K562 (cell line): ENCODE results near the gene AMT. TPM values are rescaled to one million over a fixed set of nuclear protein-coding genes. Genes with fewer than 3 reads are reported as not detected.

Experiments
- ATF1 ChIP-seq, 2 experiments: fragments of 450-650 bp in 1 of 2; IDR thresholded peaks; 2 replicates each; pipeline ENCODE4 v1.6.1; 2016; ENCODE audit warnings: missing compliant biosample characterization in 1 of 2, missing genetic modification characterization in 1 of 2
- CEBPG ChIP-seq, 3 experiments: fragments of 200-800 bp in 1 of 3; sonication (Bioruptor generic) in 1 of 3; sonication (generic) in 1 of 3; formaldehyde crosslinking in 1 of 3; IDR thresholded peaks in 2 of 3; conservative IDR thresholded peaks in 1 of 3; 2 replicates each; pipeline versions ENCODE4 v1.6.1 to v1.8.0; 2016 to 2022; ENCODE audit warnings: missing compliant biosample characterization in 2 of 3, missing genetic modification characterization in 2 of 3, mild to moderate bottlenecking in 1 of 3, missing genetic modification reagents in 1 of 3
- CLOCK ChIP-seq: fragments of 250-450 bp; sonication (Bioruptor Pico); IDR thresholded peaks from 2 replicates; pipeline ENCODE4 v1.4.0; 2020; ENCODE audit warnings: mild to moderate bottlenecking, moderate library complexity, borderline replicate concordance
- HDAC1 ChIP-seq, 2 experiments: fragments of 450-650 bp; IDR thresholded peaks; 2 replicates each; pipeline ENCODE4 v1.6.1; 2016 to 2017; ENCODE audit warnings: inconsistent platforms in 1 of 2, mild to moderate bottlenecking in 1 of 2, moderate library complexity in 1 of 2
- HNRNPK ChIP-seq: fragments of 200-400 bp; formaldehyde crosslinking; IDR thresholded peaks from one replicate; pipeline ENCODE4 v1.6.1; 2018; ENCODE audit warnings: mild to moderate bottlenecking, low read depth, low read length; ENCODE audit not compliant: poor library complexity, severe bottlenecking
- NCOA4 ChIP-seq: fragments of 450-650 bp; IDR thresholded peaks from 2 replicates; pipeline ENCODE4 v1.6.1; 2018; ENCODE audit warnings: mild to moderate bottlenecking; ENCODE audit not compliant: partially characterized antibody
- POLR2A ChIP-seq: fragments of 450-650 bp; conservative IDR thresholded peaks from 2 replicates; pipeline ENCODE4 v1.6.1; 2016
- POU5F1 ChIP-seq: fragments of 150-350 bp; IDR thresholded peaks from 2 replicates; pipeline ENCODE4 v1.6.1; 2014; ENCODE audit warnings: borderline replicate concordance, low read length, low read depth, mild to moderate bottlenecking; ENCODE audit not compliant: partially characterized antibody
- RBBP5 ChIP-seq: fragments of 200-600 bp; sonication (generic); IDR thresholded peaks from 2 replicates; pipeline ENCODE4 v1.6.1; 2012; ENCODE audit warnings: borderline replicate concordance, mild to moderate bottlenecking, low read length, control low read depth, inconsistent platforms; ENCODE audit not compliant: insufficient read depth, poor library complexity, severe bottlenecking
- XRCC3 ChIP-seq: fragments of 450-650 bp; IDR thresholded peaks from 2 replicates; pipeline ENCODE4 v1.6.1; 2017; ENCODE audit warnings: mild to moderate bottlenecking, moderate library complexity
- ZBTB5 ChIP-seq: fragments of 450-650 bp; IDR thresholded peaks from 2 replicates; pipeline ENCODE4 v1.6.1; 2017; ENCODE audit warnings: antibody characterized with exemption
- ZNF354B ChIP-seq: fragments of 250-450 bp; sonication (Bioruptor Pico); IDR thresholded peaks from 2 replicates; pipeline ENCODE4 v1.4.0; 2020
- ZNF589 ChIP-seq: fragments of 200-800 bp; sonication (Bioruptor generic); IDR thresholded peaks from 2 replicates; pipeline ENCODE4 v1.6.1; 2016; ENCODE audit warnings: low read depth, missing genetic modification characterization, missing compliant biosample characterization
- ZNF76 ChIP-seq: fragments of 250-450 bp; sonication (Bioruptor Pico); IDR thresholded peaks from 2 replicates; pipeline ENCODE4 v1.4.0; 2020; ENCODE audit warnings: mild to moderate bottlenecking, moderate library complexity, borderline replicate concordance
- polyA plus RNA-seq, 8 experiments: library from polyadenylated mRNA; depleted of rRNA in 4 of 8; stranded (reverse) in 5 of 8; unstranded in 3 of 8; fragments of >200 nt; fragmentation: Nextera tagmentation in 2 of 8; fragmentation: Illumina TruSeq in 1 of 8; extraction: Ambion mirVana in 2 of 8; extraction: Trizol in 1 of 8; gene quantifications; 2 replicates each; pipeline versions ENCODE4 v1.2.1 to v1.2.3, GENCODE V29; 2011 to 2014; ENCODE audit warnings: inconsistent platforms in 1 of 8, missing spikeins in 1 of 8
- total RNA-seq, 7 experiments: library from RNA; depleted of rRNA in 6 of 7; stranded (reverse); fragments of >200 nt in 6 of 7; fragmentation: Illumina TruSeq in 2 of 7; extraction: Trizol in 2 of 7; gene quantifications; 2 replicates each; pipeline versions ENCODE4 v1.2.1 to v1.2.3, GENCODE V29; 2011 to 2021; ENCODE audit warnings: low replicate concordance in 1 of 7
- TF ChIP-seq, protein P1 (sequence below): sonication (generic); formaldehyde crosslinking; IDR thresholded peaks from 2 replicates; pipeline ENCODE4 v1.8.0; 2022; ENCODE audit warnings: mild to moderate bottlenecking, low read depth, missing genetic modification reagents
- TF ChIP-seq, protein P2 (sequence below), 2 experiments: fragments of 450-650 bp; IDR thresholded peaks; 2 replicates each; pipeline ENCODE4 v1.6.1; 2018; ENCODE audit warnings: mild to moderate bottlenecking in 2 of 2, low read depth in 1 of 2; ENCODE audit not compliant: partially characterized antibody in 2 of 2

Gene AMT
- total and polyA plus RNA-seq, 9 of the 15 experiments (the other 6 are each of a cell fraction or from before 2014, with no cell fraction given) = 0.14 to 2.1 (median 0.52) TPM

DNA sequence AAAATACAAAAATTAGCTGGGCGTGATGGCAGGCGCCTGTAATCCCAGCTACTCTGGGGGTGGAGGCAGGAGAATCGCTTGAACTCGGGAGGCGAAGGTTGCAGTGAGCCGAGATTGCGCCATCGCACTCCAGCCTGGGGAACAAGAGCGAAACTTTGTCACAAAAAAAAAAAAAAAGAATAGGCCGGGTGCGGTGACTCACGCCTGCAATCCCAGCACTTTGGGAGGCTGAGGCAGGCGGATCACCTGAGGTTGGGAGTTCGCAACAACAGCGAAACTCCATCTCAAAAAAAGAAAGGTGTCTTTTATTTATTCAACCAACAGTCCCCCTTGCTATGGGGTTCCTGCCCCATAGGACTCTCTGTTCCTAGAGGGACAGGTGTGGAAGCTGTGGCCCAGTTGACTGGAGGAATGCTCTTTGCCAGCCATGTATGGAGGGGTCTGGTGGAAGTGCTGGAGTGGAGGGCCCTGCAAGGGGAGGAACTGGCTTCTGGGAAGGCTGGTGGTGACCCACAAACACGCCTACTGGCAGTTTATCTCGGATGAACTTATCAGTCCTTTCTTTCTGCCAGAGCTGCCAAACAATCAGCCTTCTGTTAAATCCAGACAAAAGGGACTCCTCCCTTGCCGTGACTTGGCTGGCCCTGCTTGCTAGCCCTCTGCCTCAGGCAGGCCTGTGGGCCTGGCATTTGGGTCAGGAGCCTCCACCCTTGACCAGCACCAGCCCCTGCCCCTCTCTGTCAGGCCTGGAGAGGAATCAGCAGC lies 43.2 kb upstream of the AMT start (continued):
- TF ChIP-seq ZBTB5 (no peak), POLR2A (no peak), ZNF76 (CRISPR knock-in tag) (no peak), HNRNPK (no peak), XRCC3 (no peak), POU5F1 (no peak), RBBP5 (no peak), CEBPG (CRISPR knock-in tag; IDR thresholded peaks at IDR 0.05) (peak; percentile 84), CEBPG (tag; conservative IDR thresholded peaks at IDR 0.05 in 1 of 2, IDR thresholded peaks at IDR 0.05 in 1 of 2) (peak; percentile 92 to 94), ZNF589 (CRISPR knock-in tag) (no peak), ZNF354B (CRISPR knock-in tag) (no peak), HDAC1 (IDR thresholded peaks at IDR 0.05) (no peak), CLOCK (CRISPR knock-in tag) (no peak), ATF1 (CRISPR knock-in tag; IDR thresholded peaks at IDR 0.05) (no peak), ATF1 (tag; IDR thresholded peaks at IDR 0.05) (no peak), NCOA4 (no peak)
- TF ChIP-seq, protein P1, sequence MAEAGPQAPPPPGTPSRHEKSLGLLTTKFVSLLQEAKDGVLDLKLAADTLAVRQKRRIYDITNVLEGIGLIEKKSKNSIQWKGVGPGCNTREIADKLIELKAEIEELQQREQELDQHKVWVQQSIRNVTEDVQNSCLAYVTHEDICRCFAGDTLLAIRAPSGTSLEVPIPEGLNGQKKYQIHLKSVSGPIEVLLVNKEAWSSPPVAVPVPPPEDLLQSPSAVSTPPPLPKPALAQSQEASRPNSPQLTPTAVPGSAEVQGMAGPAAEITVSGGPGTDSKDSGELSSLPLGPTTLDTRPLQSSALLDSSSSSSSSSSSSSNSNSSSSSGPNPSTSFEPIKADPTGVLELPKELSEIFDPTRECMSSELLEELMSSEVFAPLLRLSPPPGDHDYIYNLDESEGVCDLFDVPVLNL = no peak
- TF ChIP-seq, protein P2, sequence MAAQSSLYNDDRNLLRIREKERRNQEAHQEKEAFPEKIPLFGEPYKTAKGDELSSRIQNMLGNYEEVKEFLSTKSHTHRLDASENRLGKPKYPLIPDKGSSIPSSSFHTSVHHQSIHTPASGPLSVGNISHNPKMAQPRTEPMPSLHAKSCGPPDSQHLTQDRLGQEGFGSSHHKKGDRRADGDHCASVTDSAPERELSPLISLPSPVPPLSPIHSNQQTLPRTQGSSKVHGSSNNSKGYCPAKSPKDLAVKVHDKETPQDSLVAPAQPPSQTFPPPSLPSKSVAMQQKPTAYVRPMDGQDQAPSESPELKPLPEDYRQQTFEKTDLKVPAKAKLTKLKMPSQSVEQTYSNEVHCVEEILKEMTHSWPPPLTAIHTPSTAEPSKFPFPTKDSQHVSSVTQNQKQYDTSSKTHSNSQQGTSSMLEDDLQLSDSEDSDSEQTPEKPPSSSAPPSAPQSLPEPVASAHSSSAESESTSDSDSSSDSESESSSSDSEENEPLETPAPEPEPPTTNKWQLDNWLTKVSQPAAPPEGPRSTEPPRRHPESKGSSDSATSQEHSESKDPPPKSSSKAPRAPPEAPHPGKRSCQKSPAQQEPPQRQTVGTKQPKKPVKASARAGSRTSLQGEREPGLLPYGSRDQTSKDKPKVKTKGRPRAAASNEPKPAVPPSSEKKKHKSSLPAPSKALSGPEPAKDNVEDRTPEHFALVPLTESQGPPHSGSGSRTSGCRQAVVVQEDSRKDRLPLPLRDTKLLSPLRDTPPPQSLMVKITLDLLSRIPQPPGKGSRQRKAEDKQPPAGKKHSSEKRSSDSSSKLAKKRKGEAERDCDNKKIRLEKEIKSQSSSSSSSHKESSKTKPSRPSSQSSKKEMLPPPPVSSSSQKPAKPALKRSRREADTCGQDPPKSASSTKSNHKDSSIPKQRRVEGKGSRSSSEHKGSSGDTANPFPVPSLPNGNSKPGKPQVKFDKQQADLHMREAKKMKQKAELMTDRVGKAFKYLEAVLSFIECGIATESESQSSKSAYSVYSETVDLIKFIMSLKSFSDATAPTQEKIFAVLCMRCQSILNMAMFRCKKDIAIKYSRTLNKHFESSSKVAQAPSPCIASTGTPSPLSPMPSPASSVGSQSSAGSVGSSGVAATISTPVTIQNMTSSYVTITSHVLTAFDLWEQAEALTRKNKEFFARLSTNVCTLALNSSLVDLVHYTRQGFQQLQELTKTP (IDR thresholded peaks at IDR 0.05; ENCODE audit: low read depth in 1 of 2, partially characterized antibody in 2 of 2) = no peak
